ENCODE data around the gene TWF2.

The TWF2 gene

GRCh38 chr3:52249683-52250082 is 10.7 kb upstream of the TWF2 start:
- in situ Hi-C loops (cut with HindIII; ENCODE audit: low sequenced_read_pairs) = no loop called here
- TF ChIP-seq CTCF (IDR thresholded peaks at IDR 0.05; ENCODE audit: low read depth, low read length, missing control alignments) = no peak

GRCh38 chr3:52248816-52249547 is 10.0 kb upstream of the TWF2 start:
- in situ Hi-C loops (cut with HindIII; ENCODE audit: low sequenced_read_pairs) = no loop called here
- no peak overlapping the region for H3K4me3 ChIP-seq (ENCODE audit: low read depth, low read length)
- TF ChIP-seq CTCF (IDR thresholded peaks at IDR 0.05; ENCODE audit: low read depth, low read length, missing control alignments) = no peak
- DNase-seq (ENCODE audit: low read depth) = no peak

More at GRCh38 chr3:52249683-52250082, 10.7 kb upstream of the TWF2 start:
- H3K4me3 ChIP-seq (ENCODE audit: low read depth, low read length) = no peak overlapping the region
- no peak for DNase-seq (ENCODE audit: low read depth)

- no peak for TF ChIP-seq CTCF (IDR thresholded peaks at IDR 0.05; ENCODE audit: low read depth, low read length, missing control alignments)
- H3K4me3 ChIP-seq (ENCODE audit: low read depth, low read length) = no peak overlapping the region
- no peak for DNase-seq (ENCODE audit: low read depth)
- in situ Hi-C loops (cut with HindIII; ENCODE audit: low sequenced_read_pairs) = no loop called here
These were observed 9.2 kb upstream of the TWF2 start for GRCh38 chr3:52248165-52248541.

GRCh38 chr3:52247409-52248164 is 8.6 kb upstream of the TWF2 start:
- H3K4me3 ChIP-seq (ENCODE audit: low read depth, low read length) = no peak overlapping the region
- in situ Hi-C loops (cut with HindIII; ENCODE audit: low sequenced_read_pairs) = no loop called here
- TF ChIP-seq CTCF (IDR thresholded peaks at IDR 0.05; ENCODE audit: low read depth, low read length, missing control alignments) = no peak
- no peak for DNase-seq (ENCODE audit: low read depth)

GRCh38 chr3:52246728-52247408 is 7.9 kb upstream of the TWF2 start:
- no peak for TF ChIP-seq CTCF (IDR thresholded peaks at IDR 0.05; ENCODE audit: low read depth, low read length, missing control alignments)
- DNase-seq (ENCODE audit: low read depth) = no peak
- H3K4me3 ChIP-seq (ENCODE audit: low read depth, low read length) = peak overlapping the region; percentile 50
- in situ Hi-C loops (cut with HindIII; ENCODE audit: low sequenced_read_pairs) = no loop called here

- DNase-seq (ENCODE audit: low read depth) = no peak
- peak overlapping the region; percentile 50 for H3K4me3 ChIP-seq (ENCODE audit: low read depth, low read length)
- TF ChIP-seq CTCF (IDR thresholded peaks at IDR 0.05; ENCODE audit: low read depth, low read length, missing control alignments) = no peak
- in situ Hi-C loops (cut with HindIII; ENCODE audit: low sequenced_read_pairs) = no loop called here
These were observed 7.3 kb upstream of the TWF2 start for GRCh38 chr3:52246264-52246620.
